C4-2B (cell line): ENCODE results near the gene HNRNPA2B1.

Experiments used
- CTCF ChIP-seq: fragments of 450-650 bp; conservative IDR thresholded peaks from 2 replicates; pipeline ENCODE4 v1.5.1; 2017; ENCODE audit warnings: mild to moderate bottlenecking
- ZFX ChIP-seq: fragments of 450-650 bp; IDR thresholded peaks from 2 replicates; pipeline ENCODE4 v1.6.1; 2017

- TF ChIP-seq CTCF (no peak), ZFX (no peak)
Measured at GRCh38 chr7:26193432-26194207, 6.9 kb downstream of the HNRNPA2B1 start.
